Non-pigmented ciliary epithelial cell (primary cell): Measurements from ENCODE around the gene FRMD6.

Source experiments
- DNase-seq: peaks from one replicate; pipeline ENCODE4 v3.0.0-alpha.2; 2010; ENCODE audit warnings: low read depth

Gene FRMD6

DNA sequence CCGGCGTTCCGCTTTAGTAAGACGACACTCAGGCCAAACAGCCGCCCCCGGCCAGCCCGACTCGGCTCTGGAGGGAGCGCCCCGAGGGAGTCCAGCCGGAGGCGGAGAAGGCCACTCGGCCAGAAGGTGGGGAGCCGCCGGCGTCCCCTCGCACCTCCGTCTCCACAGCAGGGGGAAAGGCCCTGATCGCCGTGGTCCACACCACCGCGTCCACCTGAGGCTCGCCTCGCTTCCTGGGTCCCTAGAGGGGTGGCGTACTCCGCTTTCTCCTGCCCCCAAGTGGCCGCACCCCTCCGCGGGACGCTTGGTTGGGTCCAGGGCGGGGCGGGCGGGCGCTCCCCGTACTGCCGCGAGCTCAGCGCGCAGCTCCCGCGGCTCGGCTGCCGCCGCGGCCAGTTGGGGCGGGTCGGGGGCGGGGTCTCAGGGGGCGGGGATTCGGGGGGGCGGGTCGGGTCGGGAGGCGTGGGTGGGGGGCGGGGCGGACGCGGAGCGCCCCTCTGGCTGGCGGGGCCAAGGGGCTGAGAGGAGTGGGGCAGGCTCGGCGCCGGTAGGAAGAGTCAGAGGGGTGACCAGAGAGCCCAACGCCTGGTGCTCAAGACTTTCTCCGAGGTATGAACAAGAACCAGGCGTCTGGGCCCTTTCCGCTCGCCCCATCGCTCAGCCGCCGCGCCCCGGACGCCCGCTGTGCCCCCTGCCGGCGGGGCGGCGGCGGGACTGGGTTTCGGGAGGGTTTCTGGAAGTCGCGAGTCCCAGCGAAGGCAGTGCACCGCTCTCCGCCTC is at the start of gene FRMD6:
FRMD6 (plus strand) TSS at position 523 of the 780 bp plus-strand sequence. CDS start 37,927 bp downstream, outside the sequence.
- DNase-seq: peak; percentile 60

GRCh38 chr14:51602310-51602709 is 49.4 kb upstream of the FRMD6 start:
- DNase-seq: no peak

GRCh38 chr14:51603495-51603894 is 48.2 kb upstream of the FRMD6 start:
- DNase-seq: no peak

- DNase-seq: peak; percentile 92
These were observed 47.6 kb upstream of the FRMD6 start for GRCh38 chr14:51604073-51604472.

GRCh38 chr14:51605575-51605974 is 46.1 kb upstream of the FRMD6 start:
- DNase-seq: no peak

- no peak for DNase-seq
These were observed 44.0 kb upstream of the FRMD6 start for GRCh38 chr14:51607711-51608110.

GRCh38 chr14:51609251-51609954 is 42.3 kb upstream of the FRMD6 start:
- no peak for DNase-seq

- DNase-seq: peak; percentile 54
These were observed 41.8 kb upstream of the FRMD6 start for GRCh38 chr14:51609955-51610283.

GRCh38 chr14:51610771-51611170 is 40.9 kb upstream of the FRMD6 start:
- DNase-seq: no peak

DNA sequence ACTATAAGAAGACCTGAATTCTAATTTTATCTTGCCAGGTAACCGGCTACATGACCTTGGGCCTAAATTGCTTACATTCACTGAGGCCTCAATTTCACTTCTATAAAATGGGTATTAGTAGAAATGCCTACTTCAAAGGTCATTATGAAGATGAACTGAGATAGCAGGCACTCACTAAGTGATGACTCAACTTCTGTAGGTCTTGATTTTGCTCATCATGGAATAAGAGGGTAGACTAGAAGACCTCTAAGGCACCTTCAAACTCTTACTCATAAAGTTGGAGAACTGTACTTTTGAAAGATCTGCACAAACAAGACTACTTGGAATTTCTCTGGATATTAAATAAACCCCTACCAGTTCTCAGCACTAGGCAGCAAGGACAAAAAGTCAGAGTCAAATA is 39.3 kb upstream of the FRMD6 start:
- DNase-seq: no peak

DNA sequence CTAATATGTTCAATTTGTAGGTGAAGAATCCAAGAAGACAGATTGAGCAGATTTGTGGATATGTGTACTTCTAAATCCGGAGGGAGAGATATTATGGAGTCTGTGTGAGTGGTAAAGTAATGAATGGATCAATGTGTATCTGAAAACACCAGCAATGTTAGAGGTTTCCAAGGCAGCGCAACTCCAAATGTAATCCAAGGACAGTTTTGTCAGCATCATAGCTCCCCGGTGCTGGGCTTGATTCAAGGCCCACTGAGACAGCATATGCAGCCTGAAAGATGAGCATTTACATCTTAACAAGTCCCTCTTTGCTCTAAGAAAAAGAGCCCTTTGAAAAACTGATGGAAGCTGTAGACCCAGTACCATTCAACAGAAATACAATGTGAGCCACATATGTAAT is 38.3 kb upstream of the FRMD6 start:
- no peak for DNase-seq

- no peak for DNase-seq
These were observed 37.0 kb upstream of the FRMD6 start for GRCh38 chr14:51614707-51615106.

DNA sequence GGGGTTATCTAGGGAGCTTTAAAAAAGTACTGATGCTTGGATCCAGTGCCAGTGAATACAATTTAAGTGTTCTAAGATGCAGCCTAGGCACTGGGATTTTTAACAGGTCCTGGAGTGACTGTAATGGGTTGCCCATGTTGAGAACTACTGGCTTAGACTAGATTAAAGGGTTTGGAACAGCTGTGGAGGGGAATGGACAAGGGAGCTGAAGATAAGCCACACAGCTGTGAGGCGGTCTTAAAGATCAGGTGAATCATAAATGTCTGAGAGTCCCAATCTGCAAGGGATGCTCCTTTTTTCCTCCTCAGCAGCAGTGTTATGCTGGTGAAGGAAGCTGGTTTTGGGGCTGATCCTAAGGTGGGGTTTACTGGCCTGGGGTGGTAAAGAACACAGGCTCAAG is 35.5 kb upstream of the FRMD6 start:
- DNase-seq: no peak

- DNase-seq: peak; percentile 86
These were observed 34.8 kb upstream of the FRMD6 start for GRCh38 chr14:51616724-51617409.

- no peak for DNase-seq
These were observed 32.1 kb upstream of the FRMD6 start for GRCh38 chr14:51619561-51619960.

DNA sequence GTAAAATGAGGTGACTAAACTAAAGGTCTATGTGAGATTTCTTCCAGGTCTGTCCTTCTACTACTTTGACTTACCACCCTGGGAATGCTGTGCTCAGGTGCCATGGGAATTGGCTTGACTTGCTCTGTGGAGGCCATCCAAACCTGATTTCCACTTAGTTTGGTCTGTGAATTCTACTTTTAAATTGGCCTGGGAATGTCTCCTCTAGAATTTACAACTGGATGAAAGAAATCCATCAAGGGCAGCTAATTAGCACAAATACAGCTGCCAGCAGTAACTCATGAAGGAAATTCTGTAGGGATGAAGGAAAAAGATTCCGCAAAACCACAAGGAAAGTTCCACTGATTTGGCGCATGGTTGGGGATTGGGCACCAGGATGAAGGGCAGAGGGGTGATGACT is 31.7 kb upstream of the FRMD6 start:
- no peak for DNase-seq

GRCh38 chr14:51621654-51622053 is 30.1 kb upstream of the FRMD6 start:
- DNase-seq: no peak

- no peak for DNase-seq
These were observed 29.3 kb upstream of the FRMD6 start for GRCh38 chr14:51622376-51622775.

DNA sequence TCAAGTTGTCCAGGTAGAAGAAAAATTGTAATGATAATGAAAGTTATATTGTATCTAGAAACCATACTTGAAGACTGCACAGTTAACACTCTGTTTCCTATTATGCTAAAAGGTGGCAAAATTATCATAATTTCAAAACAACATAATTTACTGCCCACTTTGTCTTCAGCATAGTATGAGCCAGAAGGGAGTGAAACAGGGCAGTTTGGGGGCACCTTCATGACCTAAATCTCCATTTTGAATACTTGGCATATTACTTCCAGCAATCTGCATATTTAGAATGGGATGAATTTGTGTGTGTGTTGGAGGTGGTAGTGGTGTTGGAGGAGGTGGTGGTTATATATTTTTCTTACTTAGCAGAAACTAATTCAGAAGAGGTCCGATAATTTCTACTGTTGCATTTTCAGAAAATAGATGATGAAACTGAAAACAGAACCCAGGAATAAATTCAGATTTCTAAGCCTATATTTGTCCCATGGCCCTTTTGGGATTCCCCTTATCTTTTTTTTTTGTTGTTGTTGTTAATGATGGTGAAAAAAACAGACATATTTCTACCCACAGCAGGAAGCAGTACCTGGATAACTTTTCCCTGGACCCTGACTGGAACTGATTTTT is 26.6 kb upstream of the FRMD6 start:
- DNase-seq: no peak

DNA sequence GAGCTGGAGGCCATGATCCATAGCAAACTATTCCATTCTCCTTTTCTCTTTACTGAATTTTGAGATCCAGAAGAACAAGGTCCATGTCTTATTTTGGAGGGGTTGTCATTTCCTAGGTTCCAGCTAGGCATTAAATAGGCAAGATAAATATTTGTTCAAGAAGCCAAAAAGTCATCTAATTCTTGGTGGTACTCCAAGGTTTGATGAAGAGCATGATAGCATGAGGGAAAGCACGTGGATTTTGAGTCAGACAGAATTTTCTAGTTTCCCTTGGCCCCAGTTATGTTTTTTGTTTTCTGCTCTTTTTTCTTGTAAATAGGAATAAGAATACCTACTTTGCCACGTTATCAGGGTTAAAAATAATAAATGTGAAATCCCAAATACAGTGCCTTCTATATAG is 25.5 kb upstream of the FRMD6 start:
- no peak for DNase-seq

DNA sequence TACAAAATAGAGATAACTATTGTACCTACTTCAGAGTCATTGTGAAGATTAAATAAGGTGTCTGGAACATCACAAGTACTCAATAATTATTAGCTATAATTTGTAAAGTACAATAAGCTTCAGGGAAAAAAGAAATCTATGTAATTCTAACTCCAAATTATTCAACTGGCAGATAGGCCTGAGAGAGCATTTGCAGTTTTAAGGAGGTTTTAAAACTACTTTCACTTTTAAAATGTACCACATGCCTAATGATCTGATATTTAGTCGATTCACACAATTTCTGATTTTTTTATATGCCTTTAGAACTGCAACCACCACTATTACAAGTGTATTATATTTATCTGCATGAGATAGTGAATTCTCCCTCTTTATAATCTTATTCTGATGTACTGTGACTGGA is 24.9 kb upstream of the FRMD6 start:
- DNase-seq: no peak

- no peak for DNase-seq
These were observed 24.4 kb upstream of the FRMD6 start for GRCh38 chr14:51627313-51627712.

DNA sequence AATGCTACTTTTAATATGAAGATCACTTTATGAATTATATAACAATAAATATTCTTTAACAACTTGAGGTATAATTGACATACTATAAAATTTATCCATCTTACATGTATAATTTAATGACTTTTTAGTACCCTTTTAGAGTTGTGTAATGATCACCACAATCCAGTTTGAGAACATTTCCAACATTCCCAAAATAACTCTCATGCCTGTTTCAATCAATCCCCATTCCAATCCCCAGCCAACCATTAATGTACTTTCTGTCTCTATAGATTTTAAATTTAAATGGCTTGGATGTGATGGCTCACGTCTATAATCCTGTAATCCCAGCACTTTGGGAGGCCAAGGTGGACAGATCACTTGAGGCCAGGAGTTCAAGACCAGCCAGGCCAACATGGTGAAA is 23.5 kb upstream of the FRMD6 start:
- no peak for DNase-seq
